LHCN-M2 (cell line): ENCODE results near the gene PANK4. TPM values are rescaled to one million over a fixed set of nuclear protein-coding genes. Genes with fewer than 3 reads are reported as not detected.

Experiments
- DNase-seq: peaks from one replicate; pipeline ENCODE4 v3.0.0-alpha.2; 2012; ENCODE audit warnings: low read depth
- total RNA-seq: library from RNA; depleted of rRNA; stranded (reverse); fragments of >200 nt; gene quantifications from 2 replicates; pipeline ENCODE4 v1.2.3, GENCODE V29; 2014

PANK4 gene
- total RNA-seq, 1 experiment from 2014 or later = 30.0 TPM

DNA sequence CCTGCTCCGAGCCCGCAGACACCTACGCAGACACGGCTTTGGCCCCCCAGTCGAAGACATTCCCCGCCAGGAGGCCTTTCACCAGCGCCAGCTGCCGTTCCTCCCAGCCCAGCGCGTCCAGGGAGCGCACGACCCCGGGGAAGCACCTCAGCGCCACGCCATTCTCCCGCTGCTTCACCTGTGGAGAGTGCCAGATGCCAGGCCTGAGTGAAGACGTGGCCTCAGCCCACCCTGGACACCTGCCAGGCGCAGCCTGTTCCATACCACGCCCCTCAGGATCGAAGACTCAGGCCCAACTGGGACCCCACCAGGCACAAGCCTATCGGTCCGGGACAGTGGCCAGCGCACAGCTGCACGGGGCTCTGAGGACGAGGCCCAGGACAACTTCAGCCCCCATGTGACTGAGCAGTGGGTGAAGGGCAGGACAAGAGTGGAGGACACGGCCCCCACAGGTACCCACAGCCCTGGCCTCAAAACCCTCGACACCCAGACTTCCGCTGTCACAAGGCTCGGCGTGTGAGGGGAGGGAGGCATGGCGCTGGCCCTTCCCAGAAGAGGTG, 13.5 kb downstream of the PANK4 start:
- no peak for DNase-seq

GRCh38 chr1:2510366-2511155, 15.8 kb downstream of the PANK4 start:
- DNase-seq = no peak

GRCh38 chr1:2509589-2509988, 16.8 kb downstream of the PANK4 start:
- DNase-seq = no peak

DNA sequence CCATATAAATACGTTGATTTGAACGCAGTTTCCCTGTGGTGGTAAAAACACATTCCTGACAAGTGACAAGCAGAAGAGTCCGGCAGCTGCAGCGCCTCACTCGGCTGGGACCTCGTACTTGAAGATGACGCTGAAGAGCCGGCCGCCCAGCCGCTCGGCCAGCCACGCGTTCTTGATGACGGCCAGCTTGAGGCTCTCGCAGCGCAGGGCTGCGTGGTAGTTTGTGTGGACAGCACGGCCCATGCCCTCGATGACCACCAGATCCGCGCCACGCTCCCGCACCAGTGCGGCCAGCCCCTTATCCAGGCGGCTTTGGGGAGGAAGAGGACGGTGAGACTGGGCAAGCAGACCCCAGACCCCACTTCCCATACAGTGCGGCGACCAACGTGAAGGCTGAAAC, 17.6 kb downstream of the PANK4 start:
- no peak for DNase-seq

DNA sequence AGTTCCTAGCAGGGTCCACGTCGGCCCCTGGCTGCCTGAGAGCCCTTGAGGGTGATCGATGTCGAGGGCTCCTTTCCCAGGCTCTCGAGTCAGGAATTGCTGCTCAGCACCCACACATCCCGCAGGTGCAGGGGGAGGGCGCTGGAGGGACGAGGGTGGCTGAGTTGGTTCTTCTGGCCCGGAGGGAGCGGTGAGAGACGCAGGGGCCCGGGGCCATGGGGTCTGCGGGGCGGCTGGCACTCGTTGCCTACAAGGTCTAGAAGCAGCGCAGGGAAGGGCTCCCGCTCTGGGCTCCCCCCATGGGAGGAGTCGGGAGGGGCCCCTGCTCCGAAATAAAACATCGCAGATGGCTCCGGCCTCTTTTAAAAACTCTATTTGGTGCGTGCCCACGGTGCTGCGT, 18.2 kb downstream of the PANK4 start:
- no peak for DNase-seq

GRCh38 chr1:2507744-2508155, 18.6 kb downstream of the PANK4 start:
- DNase-seq = no peak

DNA sequence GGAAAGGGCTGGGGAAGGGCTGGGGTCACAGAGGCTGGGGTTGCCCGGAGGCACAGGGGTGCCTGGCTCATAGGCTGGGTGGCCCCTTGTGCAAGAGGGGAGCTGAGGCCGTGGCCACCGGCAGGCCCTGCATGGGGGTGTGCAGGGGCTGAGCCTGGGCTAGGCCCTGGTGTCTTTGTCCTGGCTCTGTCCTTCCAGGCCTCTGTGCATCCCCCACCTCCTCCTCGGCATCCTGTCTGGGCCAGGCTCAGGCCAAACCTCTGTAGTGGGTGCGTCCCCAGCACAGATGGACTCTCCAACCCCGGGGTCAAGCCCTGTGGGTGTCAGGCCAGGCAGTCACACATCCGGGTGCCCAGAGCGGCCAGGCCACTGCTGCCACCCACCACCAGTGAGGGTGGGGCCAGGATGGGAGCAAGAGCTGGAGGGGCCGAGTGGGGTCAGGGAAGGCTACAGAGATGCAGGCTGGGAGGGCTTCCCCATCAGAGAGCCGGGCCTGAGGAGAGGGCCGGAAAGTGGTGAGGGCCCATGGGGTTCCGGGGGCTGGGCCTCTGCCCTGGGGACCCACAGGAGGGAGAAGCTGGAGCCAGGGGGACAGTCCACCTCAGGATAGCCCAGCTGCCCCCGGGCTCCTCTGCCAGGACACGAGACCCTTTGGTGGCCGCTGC, 19.4 kb downstream of the PANK4 start:
- no peak for DNase-seq

GRCh38 chr1:2506007-2506860, 20.2 kb downstream of the PANK4 start:
- no peak for DNase-seq

- no peak for DNase-seq
Measured at GRCh38 chr1:2505461-2505994, 20.9 kb downstream of the PANK4 start.

DNA sequence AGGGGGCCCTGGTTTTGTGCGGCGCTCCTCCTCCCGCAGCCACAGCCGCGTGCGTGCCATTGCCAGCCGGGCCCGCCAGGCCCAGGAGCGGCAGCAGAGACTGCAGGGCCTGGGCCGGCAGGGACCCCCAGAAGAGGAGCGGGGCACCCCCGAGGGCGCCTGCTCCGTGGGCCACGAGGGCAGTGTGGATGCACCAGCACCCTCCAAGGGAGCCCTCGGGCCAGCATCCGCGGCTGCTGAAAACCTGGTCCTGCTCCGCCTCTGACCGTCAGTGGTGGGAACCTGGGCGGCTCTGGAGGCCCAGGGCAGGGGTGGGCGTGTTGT, 21.5 kb downstream of the PANK4 start:
- DNase-seq = no peak

DNA sequence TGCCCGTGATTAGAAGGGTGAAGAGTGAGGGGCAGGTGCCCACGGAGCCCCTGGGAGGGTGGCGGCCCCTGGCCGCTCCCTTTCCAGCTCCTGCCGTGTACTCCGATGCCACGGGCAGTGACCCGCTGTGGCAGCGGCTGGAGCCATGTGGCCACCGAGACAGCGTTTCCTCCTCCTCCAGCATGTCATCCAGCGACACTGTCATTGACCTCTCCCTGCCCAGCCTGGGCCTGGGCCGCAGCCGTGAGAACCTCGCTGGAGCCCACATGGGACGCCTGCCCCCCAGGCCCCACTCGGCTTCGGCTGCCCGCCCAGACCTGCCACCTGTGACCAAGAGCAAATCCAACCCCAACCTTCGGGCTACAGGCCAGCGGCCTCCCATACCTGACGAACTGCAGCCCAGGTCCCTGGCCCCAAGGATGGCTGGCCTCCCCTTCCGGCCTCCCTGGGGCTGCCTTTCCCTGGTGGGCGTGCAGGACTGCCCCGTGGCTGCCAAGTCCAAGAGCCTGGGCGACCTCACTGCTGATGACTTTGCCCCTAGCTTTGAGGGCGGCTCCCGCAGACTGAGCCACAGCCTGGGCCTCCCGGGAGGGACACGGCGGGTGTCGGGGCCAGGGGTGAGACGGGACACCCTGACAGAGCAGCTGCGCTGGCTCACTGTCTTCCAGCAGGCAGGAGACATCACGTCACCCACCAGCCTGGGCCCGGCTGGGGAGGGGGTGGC, 22.0 kb downstream of the PANK4 start:
- DNase-seq = no peak

DNA sequence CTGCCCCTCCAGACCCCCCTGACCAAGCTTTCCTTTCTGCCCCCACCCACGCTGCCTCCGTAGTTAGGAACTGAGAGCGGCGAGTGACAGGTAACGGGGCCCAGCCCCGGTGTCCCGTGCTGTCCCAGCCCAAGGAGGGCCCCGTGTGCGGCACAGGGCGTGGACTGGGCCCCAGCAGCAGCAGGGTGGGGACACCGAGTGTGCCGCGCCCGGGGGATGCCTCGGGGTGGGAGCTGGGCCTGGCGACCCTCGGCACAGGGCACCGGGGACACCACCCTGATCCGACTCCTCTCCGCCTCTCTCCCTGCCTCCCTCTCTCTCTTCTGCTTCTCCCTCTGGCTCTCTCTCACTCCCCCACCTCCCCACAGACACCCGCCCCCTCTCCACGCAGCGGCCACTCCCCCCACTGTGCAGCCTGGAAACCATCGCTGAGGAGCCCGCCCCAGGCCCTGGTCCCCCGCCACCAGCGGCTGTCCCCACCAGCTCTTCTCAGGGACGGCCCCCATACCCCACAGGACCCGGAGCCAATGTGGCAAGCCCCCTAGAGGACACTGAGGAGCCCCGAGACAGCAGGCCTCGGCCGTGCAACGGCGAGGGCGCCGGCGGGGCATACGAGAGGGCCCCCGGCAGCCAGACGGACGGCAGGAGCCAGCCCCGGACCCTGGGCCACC, 22.7 kb downstream of the PANK4 start:
- DNase-seq = no peak

DNA sequence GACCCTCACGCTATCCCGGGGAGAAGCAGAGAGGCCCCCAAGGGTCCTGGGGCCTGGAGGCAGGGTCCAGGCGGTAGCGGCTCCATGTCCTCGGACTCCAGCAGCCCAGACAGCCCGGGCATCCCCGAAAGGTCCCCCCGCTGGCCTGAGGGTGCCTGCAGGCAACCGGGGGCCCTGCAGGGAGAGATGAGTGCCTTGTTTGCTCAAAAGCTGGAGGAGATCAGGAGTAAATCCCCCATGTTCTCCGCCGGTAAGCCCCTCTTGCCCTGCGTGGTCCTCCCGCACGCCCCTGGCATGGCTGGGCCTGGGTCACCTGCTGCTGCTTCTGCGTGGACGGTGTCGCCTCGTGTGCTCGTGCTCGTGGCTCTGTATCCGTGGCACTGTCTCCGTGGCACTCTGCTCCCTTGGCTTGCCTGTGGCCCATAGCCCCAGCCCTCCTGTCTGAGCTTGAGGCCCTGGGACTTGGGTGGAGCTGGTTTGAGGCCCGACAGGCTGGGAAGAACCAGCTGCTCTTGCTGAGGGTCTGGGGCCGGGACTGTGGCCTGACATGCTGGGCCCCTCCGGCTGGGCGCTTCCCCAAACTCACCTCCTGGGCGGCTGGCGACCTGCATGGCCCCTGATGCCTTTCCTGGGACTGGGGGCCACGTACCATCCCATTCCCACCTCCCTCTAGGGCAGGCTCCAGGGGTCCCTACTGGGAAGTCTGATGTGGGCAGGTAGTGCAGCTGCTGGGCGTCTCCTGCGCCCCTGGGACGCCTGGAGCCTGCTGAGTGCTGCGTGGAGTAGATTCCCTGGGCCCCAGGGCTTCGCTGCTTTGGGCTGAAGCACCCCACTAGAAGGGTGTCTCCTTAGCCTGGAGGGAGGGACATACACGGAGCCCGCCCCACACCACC, 23.5 kb downstream of the PANK4 start:
- DNase-seq = no peak

- DNase-seq = no peak
Measured at GRCh38 chr1:2502210-2502609, 24.2 kb downstream of the PANK4 start.

DNA sequence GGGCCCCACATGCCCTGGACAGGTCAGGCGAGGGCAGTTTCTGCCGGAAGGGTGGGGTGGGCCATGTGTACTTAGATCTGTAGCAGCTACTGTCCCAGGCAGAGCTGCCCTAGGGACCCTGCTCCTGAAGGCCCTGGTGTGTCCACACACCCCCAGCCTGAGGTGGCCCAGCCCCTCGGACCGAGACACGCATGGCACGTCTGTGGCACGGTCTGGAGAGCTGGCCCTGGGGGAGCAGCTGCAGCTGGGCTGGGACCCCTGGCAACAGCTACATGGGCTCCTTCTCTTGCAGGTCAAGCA, 24.6 kb downstream of the PANK4 start:
- DNase-seq = no peak

DNA sequence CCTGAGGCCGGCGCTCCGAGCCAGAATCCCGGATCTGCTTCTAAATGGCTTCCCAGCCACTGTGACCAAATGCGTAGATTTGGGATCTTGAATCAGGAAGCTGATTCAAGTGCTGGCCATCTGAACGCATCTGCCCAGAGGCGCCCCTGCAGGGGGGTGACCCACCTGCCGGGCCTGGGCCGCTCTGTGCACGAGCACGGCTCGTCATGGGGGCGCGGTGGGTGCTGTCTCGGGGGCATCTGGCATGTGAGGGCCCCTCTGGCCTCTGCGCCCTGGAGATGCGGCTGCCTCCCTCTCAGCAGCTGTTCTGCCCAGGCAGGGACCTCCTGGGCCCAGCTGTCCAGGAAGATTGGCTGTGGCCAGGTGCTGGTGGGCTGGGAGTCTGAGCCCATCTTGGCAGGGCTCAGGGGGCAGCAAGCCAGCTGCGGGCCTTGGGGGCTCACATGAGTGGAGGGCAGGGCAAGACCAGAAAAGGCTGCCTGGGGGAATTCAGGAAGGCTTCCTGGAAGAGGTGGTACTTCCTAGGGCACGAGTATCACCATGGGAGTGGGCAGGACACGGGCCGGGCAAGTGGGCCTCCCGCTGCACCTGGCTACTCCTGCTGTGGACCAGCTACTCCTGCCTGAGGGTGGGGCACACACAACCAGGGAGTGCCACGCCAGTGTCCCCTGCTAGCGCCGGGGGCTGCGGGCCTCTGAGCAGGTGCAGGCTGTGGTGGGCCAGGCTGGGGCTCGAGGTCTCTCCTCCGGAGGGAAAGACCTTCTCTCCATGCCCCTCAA, 25.2 kb downstream of the PANK4 start:
- DNase-seq = no peak

DNA sequence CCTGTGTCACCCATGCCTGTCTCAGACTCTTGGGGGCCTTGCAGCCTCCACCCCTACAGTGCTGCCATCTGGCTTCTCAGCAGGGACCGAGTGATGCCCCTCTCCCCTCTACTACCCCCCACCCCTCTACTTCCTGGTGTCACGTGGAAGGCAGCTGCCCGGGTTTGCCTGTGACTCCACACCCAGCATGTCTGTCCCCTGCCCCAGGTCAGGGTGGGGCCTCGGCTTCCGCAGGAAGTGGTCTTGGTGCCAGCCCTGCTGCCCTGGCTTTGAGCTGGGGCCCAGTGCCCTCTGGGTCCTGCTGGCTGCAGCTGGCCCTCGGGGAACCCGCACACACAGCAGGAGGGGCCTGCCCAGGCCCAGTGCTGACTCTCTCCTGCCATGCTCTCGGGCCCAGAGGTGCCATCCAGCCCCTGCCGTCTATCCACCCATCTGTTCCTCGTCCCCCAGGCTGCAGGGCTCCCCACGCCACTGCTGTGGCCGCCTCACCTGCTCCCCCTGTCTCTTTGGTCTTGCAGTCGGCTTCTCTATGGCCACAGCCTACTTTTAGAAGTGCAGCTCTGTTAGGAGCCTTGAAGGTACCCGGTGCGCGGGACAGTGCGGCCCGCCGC, 26.3 kb downstream of the PANK4 start:
- no peak for DNase-seq

DNA sequence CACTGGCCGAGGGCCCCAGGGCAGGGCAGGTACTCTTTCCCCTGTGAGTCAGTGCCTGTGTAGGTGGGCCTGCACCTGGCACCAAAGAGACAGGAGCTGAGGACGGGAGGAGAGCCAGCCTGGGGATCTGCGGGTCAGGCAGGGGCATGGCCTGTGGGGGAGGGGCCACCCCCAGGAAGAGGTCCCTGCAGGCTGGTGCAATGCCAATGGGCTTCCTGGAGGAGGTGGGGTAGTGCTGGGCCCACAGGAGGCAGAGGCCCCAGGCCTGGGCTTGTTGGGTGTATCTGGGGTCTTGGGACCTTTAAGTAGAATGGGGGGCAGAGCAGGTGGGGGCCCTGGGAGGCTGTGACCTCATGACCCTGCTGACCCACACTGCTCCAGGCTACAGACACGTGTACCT, 27.1 kb downstream of the PANK4 start:
- no peak for DNase-seq

DNA sequence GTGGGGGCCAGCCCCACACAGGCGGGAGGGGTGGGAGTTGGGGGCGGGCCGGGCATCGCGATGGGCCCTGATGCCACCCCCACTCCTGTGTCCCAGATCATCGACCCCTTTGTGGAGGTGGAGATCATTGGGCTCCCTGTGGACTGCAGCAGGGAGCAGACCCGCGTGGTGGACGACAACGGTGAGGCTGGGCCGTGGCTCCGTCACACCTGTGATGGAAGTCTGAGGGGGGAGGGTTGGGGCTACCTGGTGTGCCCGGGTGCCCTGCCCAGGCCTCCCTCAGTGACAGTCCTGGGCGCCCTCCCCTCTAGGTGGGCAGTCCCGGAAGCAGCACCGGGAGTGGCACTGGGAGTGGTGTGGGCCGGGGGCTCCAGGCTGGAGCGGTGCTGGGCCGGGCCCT, 27.7 kb downstream of the PANK4 start:
- no peak for DNase-seq
